ENCODE measurements around the gene GRIN2D.

GRIN2D gene

DNA sequence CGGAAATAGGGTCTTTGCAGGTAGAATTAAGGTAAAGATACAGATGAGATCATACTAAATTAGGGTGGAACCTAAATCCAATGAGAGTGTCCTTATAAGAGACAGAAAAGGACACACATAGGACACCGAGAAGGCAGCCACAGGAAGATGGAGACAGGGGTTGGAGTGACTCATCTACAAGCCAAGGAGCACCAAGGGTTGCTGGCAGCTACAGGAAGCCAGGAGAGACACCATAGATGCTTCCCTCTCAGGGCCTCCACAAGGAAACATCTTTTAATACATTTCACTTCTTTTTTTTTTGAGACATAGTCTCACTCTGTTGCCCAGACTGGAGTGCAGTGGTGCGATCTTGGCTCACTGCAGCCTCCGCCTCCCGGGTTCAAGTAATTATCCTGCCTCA, 39.8 kb upstream of the GRIN2D start:
- H3K27ac ChIP-seq, result no peak overlapping the region
- TF ChIP-seq ZFX (IDR thresholded peaks at IDR 0.05; ENCODE audit: borderline replicate concordance) (no peak), CTCF (IDR thresholded peaks at IDR 0.05) (no peak)

GRCh38 chr19:48354332-48354992, 39.0 kb upstream of the GRIN2D start:
- 0 out of 2 replicates have a peak overlapping the region, but pooled peaks have one; percentile 8 for H3K27ac ChIP-seq
- TF ChIP-seq ZFX (IDR thresholded peaks at IDR 0.05; ENCODE audit: borderline replicate concordance) (no peak), CTCF (IDR thresholded peaks at IDR 0.05) (no peak)

DNA sequence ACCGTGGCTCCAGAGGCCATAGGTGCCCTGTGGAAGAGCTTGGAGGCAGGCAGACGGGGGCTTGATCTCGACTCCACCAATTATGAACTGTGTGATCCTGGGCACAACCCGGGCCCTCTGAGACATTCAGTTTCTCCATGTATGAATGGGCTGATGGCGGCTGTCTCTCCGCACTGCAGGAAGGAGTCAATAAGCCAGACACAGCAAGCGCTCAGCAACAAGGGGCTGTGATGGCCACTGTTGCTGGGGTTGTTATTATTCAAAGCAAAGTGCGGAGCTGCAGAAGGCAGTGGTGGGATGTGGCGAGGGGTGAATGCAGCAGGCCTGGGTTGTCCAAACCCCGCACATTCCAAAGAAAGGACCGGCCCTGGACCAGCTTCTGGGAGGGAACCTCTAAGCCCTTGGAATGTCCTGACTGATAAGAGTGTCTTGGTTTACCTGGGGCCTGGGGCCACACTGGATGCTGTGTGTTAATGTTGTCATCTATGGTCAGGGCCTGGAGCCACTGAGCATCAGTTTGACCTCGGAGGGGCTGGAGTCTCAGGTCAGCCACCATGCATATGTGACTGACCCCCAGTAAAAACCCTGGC, 38.0 kb upstream of the GRIN2D start:
- no peak for TF ChIP-seq CTCF (IDR thresholded peaks at IDR 0.05)
- TF ChIP-seq ZFX (IDR thresholded peaks at IDR 0.05; ENCODE audit: borderline replicate concordance), result no peak
- H3K27ac ChIP-seq, result 0 out of 2 replicates have a peak overlapping the region, but pooled peaks have one; percentile 8

GRCh38 chr19:48359123-48359522, 34.3 kb upstream of the GRIN2D start:
- no peak overlapping the region for H3K27ac ChIP-seq
- TF ChIP-seq CTCF (IDR thresholded peaks at IDR 0.05) (no peak), ZFX (IDR thresholded peaks at IDR 0.05; ENCODE audit: borderline replicate concordance) (no peak)

DNA sequence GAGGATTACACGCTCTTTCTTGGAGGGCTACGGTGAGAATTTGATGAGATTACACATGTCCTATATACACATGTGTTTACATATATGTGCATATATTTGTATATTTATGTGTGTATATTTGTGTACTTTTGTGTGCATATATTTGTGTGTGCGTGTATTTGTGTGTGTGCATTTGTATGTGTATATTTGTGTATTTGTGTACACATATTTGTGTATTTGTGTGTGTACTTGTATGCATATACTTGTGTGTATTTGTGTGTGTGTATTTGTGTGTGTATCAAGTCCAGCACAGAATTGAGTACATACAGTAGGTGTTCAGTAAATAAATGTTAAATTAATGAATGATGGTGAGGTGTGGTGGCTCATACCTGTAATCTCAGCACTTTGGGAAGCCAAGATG, 31.6 kb upstream of the GRIN2D start:
- no peak for TF ChIP-seq CTCF (IDR thresholded peaks at IDR 0.05)
- TF ChIP-seq ZFX (IDR thresholded peaks at IDR 0.05; ENCODE audit: borderline replicate concordance), result no peak
- 0 out of 2 replicates have a peak overlapping the region, but pooled peaks have one; percentile 98 for H3K27ac ChIP-seq

DNA sequence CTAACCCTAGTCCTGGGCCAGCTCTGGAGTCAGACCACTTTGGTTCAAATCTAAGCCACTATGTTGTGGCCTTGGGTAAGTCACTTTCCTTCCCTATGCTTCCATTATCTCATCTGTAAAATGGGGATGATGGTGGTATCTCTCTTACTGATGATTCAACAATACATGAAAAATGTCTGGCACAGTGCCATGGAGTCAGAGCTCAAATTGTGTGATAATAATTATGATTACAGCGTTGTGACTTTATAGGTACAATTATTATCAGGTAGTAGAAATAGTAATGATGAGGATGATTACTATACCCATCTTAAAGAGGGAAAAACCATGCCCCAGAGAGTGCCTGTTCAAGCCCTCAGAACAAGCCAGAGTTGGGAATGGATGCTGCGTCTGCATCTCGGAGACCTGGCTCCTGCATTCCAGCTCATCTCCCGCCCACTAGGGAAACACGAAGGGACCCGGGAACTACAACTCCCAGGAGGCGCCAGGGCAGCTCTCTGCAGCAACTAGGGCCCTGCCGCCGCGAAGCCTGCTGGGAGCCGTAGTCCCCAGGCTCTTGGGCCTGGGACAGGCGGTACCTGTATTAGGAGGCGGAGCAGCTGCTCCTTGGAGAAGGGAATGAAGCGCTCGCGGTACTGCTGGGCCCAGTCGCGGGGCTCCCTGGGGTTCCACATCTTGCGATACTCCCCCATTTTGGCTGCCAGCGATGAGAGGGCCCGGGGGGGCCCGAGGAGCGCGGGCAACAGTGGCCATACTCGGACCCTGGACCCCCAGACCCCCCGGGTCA, 30.6 kb upstream of the GRIN2D start:
- H3K27ac ChIP-seq, result peak overlapping the region; percentile 98
- TF ChIP-seq CTCF (IDR thresholded peaks at IDR 0.05) (no peak), ZFX (IDR thresholded peaks at IDR 0.05; ENCODE audit: borderline replicate concordance) (no peak)

DNA sequence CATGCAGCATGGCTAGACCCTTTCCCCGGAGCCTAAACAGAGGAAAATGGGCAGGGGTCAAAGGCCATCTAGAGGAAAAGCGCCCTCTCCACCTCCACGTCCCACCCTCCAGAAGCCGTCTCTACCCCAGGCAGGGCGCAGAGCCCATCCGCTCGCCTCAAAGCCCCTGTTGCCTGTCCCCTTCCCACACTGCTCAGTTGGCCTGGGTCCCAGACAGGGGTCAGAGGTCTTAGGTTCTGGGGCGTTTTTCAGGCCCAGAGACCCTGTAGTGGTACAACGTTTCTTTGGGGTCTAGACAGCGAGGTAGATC, 30.0 kb upstream of the GRIN2D start:
- TF ChIP-seq ZFX (IDR thresholded peaks at IDR 0.05; ENCODE audit: borderline replicate concordance), result no peak
- no peak for TF ChIP-seq CTCF (IDR thresholded peaks at IDR 0.05)
- peak overlapping the region; percentile 98 for H3K27ac ChIP-seq

Measured in 22Rv1 (cell line).